Endodermal cell (in vitro differentiated cells): Measurements from ENCODE around the gene PRPF31. TPM values are rescaled to one million over a fixed set of nuclear protein-coding genes. Genes with fewer than 3 reads are reported as not detected.

ENCODE experiments used
- DNase-seq: peaks from one replicate; pipeline ENCODE4 v3.0.0-alpha.2; 2017
- H3K27ac ChIP-seq: 2 replicates; pipeline ENCODE4 v1.5.1; 2013; ENCODE audit warnings: mild to moderate bottlenecking, low read depth, low read length, moderate library complexity
- H3K27me3 ChIP-seq: 2 replicates; pipeline ENCODE4 v1.6.1; 2013; ENCODE audit warnings: mild to moderate bottlenecking, low read length, moderate library complexity; ENCODE audit not compliant: insufficient read depth, control insufficient read depth, poor library complexity, severe bottlenecking
- H3K36me3 ChIP-seq: 2 replicates; pipeline ENCODE4 v1.7.0; 2013; ENCODE audit warnings: mild to moderate bottlenecking, low read length, moderate library complexity; ENCODE audit not compliant: control insufficient read depth, insufficient read depth
- H3K4me1 ChIP-seq: one replicate; pipeline ENCODE4 v1.7.0; 2013; ENCODE audit warnings: low read length; ENCODE audit not compliant: control insufficient read depth, insufficient read depth
- H3K4me3 ChIP-seq: 2 replicates; pipeline ENCODE4 v1.5.1; 2013; ENCODE audit warnings: mild to moderate bottlenecking, low read length, moderate library complexity
- H3K9ac ChIP-seq: 2 replicates; pipeline ENCODE4 v1.6.1; 2013; ENCODE audit warnings: mild to moderate bottlenecking, low read length, moderate library complexity; ENCODE audit not compliant: poor library complexity, severe bottlenecking; ENCODE audit errors: extremely low read depth
- H3K9me3 ChIP-seq: 2 replicates; pipeline ENCODE4 v1.6.1; 2013; ENCODE audit warnings: mild to moderate bottlenecking, low read length, moderate library complexity; ENCODE audit not compliant: control insufficient read depth
- H3K27ac Mint-ChIP-seq: 2 replicates; pipeline ENCODE4 v1.8.0; 2020; ENCODE audit warnings: mixed read lengths
- H3K27me3 Mint-ChIP-seq: 2 replicates; pipeline ENCODE4 v1.8.0; 2021; ENCODE audit warnings: mild to moderate bottlenecking, mixed read lengths; ENCODE audit not compliant: insufficient read depth
- H3K36me3 Mint-ChIP-seq: 2 replicates; pipeline ENCODE4 v1.8.0; 2020; ENCODE audit warnings: low read depth, mixed read lengths
- H3K4me1 Mint-ChIP-seq: 2 replicates; pipeline ENCODE4 v1.8.0; 2020; ENCODE audit warnings: mixed read lengths
- H3K4me3 Mint-ChIP-seq: 2 replicates; pipeline ENCODE4 v1.8.0; 2020; ENCODE audit warnings: mild to moderate bottlenecking, moderate library complexity, mixed read lengths
- H3K9me3 Mint-ChIP-seq: 2 replicates; pipeline ENCODE4 v1.8.0; 2020; ENCODE audit warnings: mild to moderate bottlenecking, mixed read lengths
- WGBS, 2 experiments: methylation state at CpG; one replicate each; pipeline versions ENCODE4 v1.1.5 to v1.1.7; 2013; ENCODE audit warnings: missing lambda C conversion rate in 2 of 2, mixed read lengths in 1 of 2; ENCODE audit not compliant: insufficient coverage in 1 of 2, insufficient read length in 1 of 2; 5-methylcytosine and 5-hydroxymethylcytosine counted together
- total RNA-seq, 2 donors: library from RNA; stranded (reverse); fragmentation: NEBNext Ultra II Directional in 1 of 2; extraction: Animal tissue kit (Norgen Biotek cat#: 25700) in 1 of 2; gene quantifications; 2 replicates in 1 of 2; 3 replicates in 1 of 2; pipeline ENCODE4 v1.2.1, GENCODE V29; 2021
- TF ChIP-seq, protein P1 (sequence below): fragments of 200-600 bp; sonication (generic); conservative IDR thresholded peaks from 2 replicates; pipeline ENCODE4 v1.5.0; 2021; ENCODE audit warnings: antibody characterized with exemption, mild to moderate bottlenecking

Gene PRPF31
- total RNA-seq, 2 donors from 2014 or later = 79.0 to 85.5 TPM

- DNase-seq = no peak
- H3K4me1 Mint-ChIP-seq = peaks cover 7% of the 10 kb centered on the region
- WGBS, 2 experiments = 4% methylated on average over 14 to 28 of the region's 28 CpGs
- Histone ChIP-seq H3K4me1 (no peaks in the 10 kb centered on the region), H3K9ac (peak overlapping the region; percentile 82), H3K4me3 (peak overlapping the region; percentile 88), H3K27ac (peak overlapping the region; percentile 36), H3K36me3 (peaks cover 17% of the 10 kb centered on the region), H3K9me3 (no peaks in the 10 kb centered on the region), H3K27me3 (no peaks in the 10 kb centered on the region)
- peak overlapping the region; percentile 98 for H3K27ac Mint-ChIP-seq
- H3K27me3 Mint-ChIP-seq = peaks cover 22% of the 10 kb centered on the region
- peaks cover 3% of the 10 kb centered on the region for H3K9me3 Mint-ChIP-seq
- TF ChIP-seq, protein P1, sequence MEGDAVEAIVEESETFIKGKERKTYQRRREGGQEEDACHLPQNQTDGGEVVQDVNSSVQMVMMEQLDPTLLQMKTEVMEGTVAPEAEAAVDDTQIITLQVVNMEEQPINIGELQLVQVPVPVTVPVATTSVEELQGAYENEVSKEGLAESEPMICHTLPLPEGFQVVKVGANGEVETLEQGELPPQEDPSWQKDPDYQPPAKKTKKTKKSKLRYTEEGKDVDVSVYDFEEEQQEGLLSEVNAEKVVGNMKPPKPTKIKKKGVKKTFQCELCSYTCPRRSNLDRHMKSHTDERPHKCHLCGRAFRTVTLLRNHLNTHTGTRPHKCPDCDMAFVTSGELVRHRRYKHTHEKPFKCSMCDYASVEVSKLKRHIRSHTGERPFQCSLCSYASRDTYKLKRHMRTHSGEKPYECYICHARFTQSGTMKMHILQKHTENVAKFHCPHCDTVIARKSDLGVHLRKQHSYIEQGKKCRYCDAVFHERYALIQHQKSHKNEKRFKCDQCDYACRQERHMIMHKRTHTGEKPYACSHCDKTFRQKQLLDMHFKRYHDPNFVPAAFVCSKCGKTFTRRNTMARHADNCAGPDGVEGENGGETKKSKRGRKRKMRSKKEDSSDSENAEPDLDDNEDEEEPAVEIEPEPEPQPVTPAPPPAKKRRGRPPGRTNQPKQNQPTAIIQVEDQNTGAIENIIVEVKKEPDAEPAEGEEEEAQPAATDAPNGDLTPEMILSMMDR = no peak
- peak overlapping the region; percentile 91 for H3K4me3 Mint-ChIP-seq
- peaks cover 20% of the 10 kb centered on the region for H3K36me3 Mint-ChIP-seq
These were observed 44.7 kb downstream of the PRPF31 start for GRCh38 chr19:54160182-54160811.

GRCh38 chr19:54160854-54161253 lies 45.3 kb downstream of the PRPF31 start:
- peaks cover 27% of the 10 kb centered on the region for H3K27me3 Mint-ChIP-seq
- peak overlapping the region; percentile 91 for H3K4me3 Mint-ChIP-seq
- Histone ChIP-seq H3K27me3 (no peaks in the 10 kb centered on the region), H3K9ac (peak overlapping the region; percentile 82), H3K9me3 (no peaks in the 10 kb centered on the region), H3K36me3 (peaks cover 13% of the 10 kb centered on the region), H3K27ac (peak overlapping the region; percentile 36), H3K4me1 (no peaks in the 10 kb centered on the region), H3K4me3 (peak overlapping the region; percentile 88)
- TF ChIP-seq, protein P1 = no peak
- peaks cover 18% of the 10 kb centered on the region for H3K36me3 Mint-ChIP-seq
- H3K4me1 Mint-ChIP-seq = peaks cover 7% of the 10 kb centered on the region
- no peak for DNase-seq
- H3K27ac Mint-ChIP-seq = peak overlapping the region; percentile 98
- WGBS, 2 experiments = 71 to 78% methylated on average over 12 to 13 of the region's 13 CpGs
- peaks cover 3% of the 10 kb centered on the region for H3K9me3 Mint-ChIP-seq

- Histone ChIP-seq H3K27me3 (no peaks in the 10 kb centered on the region), H3K4me1 (no peaks in the 10 kb centered on the region), H3K4me3 (peak overlapping the region; percentile 68), H3K27ac (no peak overlapping the region), H3K9me3 (no peaks in the 10 kb centered on the region), H3K9ac (no peak overlapping the region), H3K36me3 (no peaks in the 10 kb centered on the region)
- Mint-ChIP-seq H3K36me3 (peaks cover 9% of the 10 kb centered on the region), H3K4me1 (peaks cover 7% of the 10 kb centered on the region), H3K4me3 (peak overlapping the region; percentile 91), H3K27me3 (peaks cover 28% of the 10 kb centered on the region), H3K9me3 (peaks cover 3% of the 10 kb centered on the region), H3K27ac (peak overlapping the region; percentile 69)
- 15 to 30% methylated on average over 9 to 32 of the region's 35 CpGs for WGBS, 2 experiments
- peak; percentile 96 for DNase-seq
- TF ChIP-seq, protein P1 = no peak
These were observed 46.8 kb downstream of the PRPF31 start for GRCh38 chr19:54162241-54162805.
